NOMO-1 treated with dmso at 0.1 percent for 144 hours (cell line): Measurements from ENCODE around the gene RAB3C.
"Not testable (repeated sequence)": the region's sequence is repeated elsewhere in the genome, so short reads cannot be mapped to it uniquely, and the experiment has no call there.

Experiments used
- DNase-seq: peaks from one replicate; lab custom pipeline; 2025; ENCODE audit not compliant: unreplicated experiment; lab: John Stamatoyannopoulos, UW

Gene RAB3C

GRCh38 chr5:58600613-58601012 is 17.7 kb downstream of the RAB3C start:
- not testable (repeated sequence) for DNase-seq

- not testable (repeated sequence) for DNase-seq
Observed at GRCh38 chr5:58602889-58603288, 20.0 kb downstream of the RAB3C start.

GRCh38 chr5:58606064-58606463 is 23.2 kb downstream of the RAB3C start:
- no peak for DNase-seq

DNA sequence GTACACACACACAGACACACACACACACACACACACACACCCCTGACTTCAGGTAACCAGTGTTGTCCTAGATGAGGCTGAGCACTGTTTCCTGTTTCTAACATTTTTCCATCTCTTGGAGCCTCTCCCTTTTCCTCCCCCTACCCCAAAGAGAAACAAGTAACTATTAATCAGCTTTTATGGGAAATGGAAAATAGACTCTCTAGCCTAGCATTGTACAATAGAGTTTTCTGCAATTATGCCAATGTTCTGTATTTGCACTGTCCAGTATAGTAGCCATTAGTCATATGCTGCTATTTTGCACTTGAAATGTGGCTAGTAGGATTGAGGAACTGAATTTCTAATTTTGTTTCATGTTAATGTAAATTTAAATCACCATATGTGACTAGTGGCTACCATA is 33.1 kb downstream of the RAB3C start:
- DNase-seq, result no peak

- DNase-seq, result no peak
Observed at GRCh38 chr5:58617241-58617640, 34.4 kb downstream of the RAB3C start.

DNA sequence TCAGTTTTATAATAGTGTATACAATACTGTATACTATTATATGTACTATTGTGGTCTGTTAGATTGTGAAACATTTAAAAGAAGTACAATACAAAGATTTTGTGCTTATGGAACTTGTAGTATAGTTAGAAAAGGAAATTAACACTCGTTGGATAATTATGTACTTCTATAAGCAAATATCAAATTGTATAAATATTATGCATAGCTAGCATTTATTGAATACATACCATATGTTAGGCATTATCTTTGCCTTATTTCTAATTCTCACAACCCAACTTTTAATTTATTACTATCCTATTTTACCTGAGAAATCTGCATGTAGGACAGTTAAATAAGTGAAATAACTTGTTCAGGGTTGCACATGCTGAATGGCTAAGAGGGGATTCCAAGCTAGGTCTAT is 37.5 kb downstream of the RAB3C start:
- no peak for DNase-seq

DNA sequence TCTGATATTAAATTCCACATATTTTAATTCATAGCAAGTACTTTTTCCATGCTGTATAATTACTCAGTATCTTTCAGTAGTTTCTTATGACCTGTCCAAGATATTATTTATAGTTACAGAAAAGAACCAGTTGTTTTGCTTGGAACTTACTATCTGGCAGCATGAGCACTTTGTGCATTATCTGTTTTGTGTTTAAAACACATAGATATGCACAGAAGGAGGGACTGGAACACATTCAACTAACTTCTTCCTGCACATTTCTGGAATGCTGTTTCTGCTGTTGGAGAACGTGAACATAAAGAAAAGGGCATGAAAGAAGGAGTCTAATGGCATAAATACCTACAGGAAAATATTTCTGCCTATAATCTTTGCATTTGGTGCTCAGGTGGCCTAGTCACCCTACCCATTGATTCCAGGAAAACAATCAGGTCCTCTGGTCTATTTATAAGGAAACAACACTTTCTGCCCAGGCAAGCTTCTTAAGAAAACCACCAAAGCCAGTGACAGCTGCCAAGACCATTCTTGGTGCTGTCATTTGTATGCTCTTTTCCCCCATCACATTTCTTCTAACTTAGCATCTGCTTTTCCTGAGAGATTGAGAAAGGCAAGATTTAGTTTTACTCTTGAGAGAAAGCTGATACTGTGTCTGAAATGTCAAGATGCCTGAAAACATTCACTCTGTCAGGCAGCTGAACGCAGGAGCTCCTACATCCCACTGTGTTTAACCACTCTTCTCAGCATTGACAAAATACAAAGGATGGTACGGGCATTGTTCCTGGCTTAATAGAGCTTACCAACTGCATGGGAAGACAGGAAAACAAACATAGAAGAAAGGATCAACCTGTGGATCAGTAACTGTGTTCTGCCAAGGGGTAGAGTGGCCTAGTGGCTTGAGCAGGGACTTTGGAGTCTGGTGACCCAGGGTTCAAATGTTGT is 40.3 kb downstream of the RAB3C start:
- no peak for DNase-seq

- no peak for DNase-seq
Observed at GRCh38 chr5:58628626-58629025, 45.8 kb downstream of the RAB3C start.

GRCh38 chr5:58629271-58630159 is 46.6 kb downstream of the RAB3C start:
- DNase-seq, result no peak

GRCh38 chr5:58631895-58632294 is 49.0 kb downstream of the RAB3C start:
- no peak for DNase-seq

DNA sequence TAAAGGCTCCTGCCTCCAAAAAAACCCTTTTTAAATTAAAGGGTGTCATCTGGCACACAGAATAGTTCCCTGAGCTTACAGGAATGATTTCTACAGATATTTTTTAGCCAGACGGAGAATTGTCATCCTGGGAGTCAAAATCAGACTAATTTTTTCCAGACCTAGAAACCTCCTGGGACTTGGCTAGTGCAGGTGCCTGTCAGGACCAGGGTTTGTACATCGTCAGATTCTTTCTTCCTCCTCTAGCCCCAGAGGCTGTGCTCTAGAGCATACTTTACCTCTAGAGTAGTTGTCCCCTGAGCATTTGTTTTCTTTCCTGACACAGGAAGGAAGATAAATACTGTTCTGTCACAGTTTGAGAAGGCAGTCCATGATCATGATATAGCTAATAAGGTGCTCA is 52.5 kb downstream of the RAB3C start:
- DNase-seq, result no peak

DNA sequence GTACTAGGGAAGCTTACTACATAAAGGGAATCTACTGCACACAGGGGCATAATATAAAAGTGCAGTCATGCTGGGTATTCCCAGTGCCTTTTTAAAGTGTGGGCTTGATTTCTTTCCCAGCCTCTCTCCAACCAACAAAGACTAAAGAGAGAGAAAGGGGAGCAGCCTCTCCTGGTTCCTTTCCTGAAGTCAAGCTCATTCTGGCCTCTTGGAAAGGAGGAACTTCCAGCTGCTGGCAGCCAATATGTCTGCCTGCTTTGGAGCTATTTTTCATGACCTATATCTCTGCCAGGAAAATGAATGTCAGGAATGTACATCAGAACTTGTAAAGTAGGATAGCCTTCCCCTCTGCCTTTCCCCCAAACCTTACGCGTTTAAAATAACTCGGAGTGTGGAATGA is 57.1 kb downstream of the RAB3C start:
- DNase-seq, result no peak

DNA sequence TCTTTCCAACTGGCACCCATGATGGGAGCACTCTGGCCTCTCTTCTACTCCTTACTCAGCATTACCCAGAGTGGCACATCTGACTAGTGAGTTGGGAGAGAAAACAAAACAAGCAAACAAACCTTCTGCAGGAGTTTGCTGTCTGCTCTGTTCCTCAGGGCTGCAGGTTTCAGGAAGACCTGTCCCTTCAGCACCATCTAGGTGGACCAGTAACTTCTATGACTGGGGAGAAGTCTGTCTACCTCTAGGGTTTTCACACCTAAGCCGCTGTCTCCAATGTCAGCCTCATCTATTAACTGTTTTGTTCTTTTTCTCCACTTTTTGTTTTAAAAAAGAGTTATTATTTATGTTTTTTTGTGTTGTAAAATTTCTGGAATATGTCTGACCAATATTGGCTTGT is 58.7 kb downstream of the RAB3C start:
- DNase-seq, result no peak

DNA sequence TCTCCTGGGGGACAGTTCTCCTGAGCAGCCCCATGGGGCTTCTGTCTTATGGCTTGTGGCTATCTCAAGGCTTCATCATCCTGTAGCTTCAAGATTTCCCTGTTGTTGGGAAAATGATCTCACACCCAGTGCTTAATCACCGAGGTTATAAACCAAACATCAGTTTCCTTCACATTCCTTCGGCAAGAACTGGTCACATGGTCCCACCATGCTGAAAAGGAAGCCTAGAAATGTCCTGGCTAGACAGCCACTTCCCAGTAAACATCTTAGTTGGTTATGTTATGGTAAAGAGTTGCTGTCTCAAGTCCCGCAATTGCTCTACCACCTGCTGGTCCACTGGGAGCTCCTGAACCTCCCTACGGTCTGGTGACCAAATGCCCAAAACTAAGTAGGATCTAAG is 66.0 kb downstream of the RAB3C start:
- no peak for DNase-seq

DNA sequence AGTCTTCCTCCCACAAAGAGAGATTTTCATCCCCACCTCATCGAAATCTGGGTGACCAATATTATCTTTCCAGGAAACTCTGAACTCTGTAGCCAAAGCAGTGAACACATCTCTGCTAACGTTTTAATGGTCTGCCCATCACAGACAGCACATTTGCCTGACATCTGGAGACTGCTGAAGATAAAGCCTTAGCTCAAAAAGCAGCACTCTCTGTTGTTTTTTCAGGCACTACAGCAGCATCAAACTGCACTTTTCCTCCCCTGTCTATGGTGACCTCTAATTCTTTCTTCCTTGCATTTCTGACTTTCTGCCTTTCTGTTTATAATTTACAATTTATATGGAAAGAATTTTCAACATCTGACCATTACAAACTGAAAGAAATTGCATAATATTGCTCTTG is 66.8 kb downstream of the RAB3C start:
- DNase-seq, result no peak

GRCh38 chr5:58653521-58653920 is 70.6 kb downstream of the RAB3C start:
- DNase-seq, result no peak

DNA sequence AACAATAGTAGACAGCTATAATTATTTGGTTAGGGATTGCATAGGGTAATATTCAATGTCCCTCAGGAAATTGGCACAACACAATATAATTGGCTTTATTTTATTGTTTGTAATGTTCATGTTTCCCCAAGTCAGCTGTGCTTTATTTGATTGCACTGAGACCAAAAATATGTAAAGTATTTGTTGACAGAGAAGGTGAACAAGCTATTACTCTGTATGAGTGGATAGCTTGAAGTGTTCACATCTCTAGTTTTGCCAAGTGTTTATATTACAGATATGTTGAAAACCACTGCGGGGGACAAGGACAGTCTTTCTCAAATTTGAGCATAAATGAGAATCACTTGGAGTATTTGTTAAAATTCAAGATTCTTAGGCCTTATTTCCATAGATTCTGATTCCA is 83.3 kb downstream of the RAB3C start:
- no peak for DNase-seq

DNA sequence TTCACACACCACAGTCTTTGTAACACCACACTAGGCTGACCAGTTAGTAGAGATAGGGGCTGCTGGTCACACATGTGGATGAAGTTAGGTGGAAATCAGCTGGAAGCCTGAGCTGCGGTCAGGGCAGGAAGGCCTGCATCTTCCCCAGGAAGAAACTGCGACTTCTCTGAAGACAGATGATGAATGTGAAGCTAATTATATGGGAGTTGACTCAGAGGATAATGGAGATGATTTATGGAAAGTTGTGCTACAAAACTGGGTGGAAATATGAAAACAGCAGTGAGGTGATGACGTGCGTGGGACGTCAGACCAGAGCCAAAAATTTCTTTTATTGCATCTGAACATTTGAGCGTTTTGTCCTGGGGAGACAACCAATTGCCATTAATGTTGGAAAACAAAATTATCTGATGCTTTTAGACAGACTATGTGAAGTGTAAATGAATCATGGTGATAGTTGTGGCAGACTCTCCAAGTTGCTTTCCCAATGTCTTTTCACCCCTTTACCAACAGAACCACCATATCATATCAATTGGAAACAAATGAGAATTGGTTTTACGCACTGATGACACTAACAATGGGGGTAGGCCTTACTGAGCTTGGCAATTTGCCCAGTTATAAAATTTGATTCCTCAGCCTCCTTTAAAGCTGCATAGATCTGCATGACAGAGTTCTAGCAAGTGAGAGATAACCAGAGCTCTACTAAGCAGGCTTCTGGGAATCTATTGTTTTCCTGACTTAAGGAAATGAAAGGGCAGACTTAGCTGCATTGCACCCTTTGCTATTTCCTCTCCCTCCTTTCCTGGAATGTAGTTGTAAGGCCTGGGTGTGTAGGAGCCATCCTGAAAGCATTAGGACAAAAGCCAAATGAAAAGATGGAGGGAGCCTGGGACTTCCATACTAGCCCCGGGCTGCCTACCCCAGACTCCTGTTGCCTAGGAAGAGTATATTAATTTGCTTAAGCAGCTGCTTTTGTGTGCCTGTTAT is 84.0 kb downstream of the RAB3C start:
- no peak for DNase-seq

- DNase-seq, result no peak
Observed at GRCh38 chr5:58670582-58670981, 87.7 kb downstream of the RAB3C start.

GRCh38 chr5:58671155-58671554 is 88.3 kb downstream of the RAB3C start:
- no peak for DNase-seq

- no peak for DNase-seq
Observed at GRCh38 chr5:58672521-58672920, 89.6 kb downstream of the RAB3C start.
